ENCODE data around the gene CSK.
A peak's percentile ranks its signal among the peaks of the same experiment; 100 is the strongest.

Gene CSK

DNA sequence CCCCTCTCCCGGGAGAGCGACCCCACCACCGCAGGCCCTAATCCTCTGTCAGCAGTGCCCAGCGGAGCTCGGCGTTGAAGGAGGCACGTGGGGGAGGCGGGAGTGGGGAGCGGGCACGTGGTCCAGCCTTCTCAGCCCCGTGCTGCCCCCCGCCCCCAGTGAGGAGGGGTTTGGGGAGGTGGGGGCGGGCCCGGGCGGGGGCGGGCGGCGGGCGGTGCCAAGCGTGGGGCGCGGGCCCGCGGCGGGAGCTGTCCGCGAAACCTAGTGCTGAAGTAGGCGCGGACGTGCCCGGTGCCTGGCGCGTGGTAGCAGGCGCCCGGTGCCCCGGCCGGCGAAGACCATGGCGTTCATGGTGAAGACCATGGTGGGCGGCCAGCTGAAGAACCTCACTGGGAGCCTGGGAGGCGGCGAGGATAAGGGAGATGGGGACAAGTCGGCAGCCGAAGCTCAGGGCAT, 44.5 kb downstream of the CSK start, which contains the start of gene CPLX3:
TSS of gene CPLX3 (plus strand) at position 264 of the 456 bp plus-strand sequence. CDS start at position 341, 77 bp downstream.
- peak; percentile 16 to 39 for DNase-seq (ENCODE audit: low read depth in 2 of 2)

DNA sequence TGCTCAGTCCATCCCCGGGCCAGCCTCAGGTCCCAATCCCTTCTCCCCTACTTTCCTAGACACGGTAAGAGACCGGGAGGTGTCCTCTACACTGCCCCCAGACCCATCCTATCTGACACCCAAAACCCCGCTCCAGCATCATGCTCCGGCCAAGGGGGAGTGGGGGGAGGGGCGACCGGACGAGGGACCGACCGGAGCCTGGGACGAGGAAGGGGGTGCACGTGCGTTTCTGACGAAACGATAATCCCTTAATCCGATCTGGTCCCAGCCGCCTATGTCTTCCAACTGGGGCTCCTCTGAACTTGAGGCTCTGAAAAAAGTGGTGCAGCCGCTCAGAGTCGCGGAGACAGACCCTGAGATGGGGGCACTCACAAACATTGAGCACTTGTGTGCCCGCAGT, 45.0 kb downstream of the CSK start:
- DNase-seq (ENCODE audit: low read depth in 2 of 2) = no peak

DNA sequence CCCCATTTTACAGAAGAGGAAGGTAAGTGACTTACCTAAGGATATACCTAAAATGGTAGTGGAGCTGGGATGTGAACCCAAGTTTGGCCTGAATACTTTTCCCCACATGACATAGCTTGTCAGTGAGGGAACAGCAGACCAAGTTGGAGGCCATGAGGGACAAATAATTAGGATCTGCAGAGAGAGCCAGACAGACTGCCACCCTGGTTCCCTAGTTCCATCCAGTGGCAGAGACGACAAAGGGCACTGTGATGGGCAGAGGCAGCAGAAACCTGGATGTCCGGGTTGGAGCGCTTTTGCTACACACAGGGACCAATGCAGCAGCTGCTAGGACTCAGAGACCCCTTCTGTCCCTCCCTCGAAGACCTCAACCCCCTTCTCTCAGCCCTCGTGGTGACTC, 45.7 kb downstream of the CSK start:
- DNase-seq (ENCODE audit: low read depth in 2 of 2) = no peak

DNA sequence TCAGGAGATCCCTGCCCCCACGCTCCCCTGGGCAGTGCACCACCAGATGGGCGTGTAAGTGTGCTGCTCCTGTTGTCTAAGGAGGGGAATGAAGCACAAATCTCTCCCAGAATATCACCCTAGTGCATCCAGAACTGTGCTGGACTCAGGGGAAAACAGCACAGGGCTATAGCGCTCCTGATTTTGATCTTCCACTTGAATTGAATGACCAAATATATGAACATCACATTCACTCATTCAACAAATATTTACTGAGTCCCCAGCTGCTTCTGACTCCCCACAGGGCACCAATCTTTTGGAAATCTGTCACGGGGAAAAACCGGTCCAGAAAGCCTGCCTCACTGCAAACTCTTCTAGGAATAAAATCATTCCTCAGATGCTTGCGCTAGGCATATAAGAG, 47.0 kb downstream of the CSK start:
- no peak for DNase-seq (ENCODE audit: low read depth in 2 of 2)

DNA sequence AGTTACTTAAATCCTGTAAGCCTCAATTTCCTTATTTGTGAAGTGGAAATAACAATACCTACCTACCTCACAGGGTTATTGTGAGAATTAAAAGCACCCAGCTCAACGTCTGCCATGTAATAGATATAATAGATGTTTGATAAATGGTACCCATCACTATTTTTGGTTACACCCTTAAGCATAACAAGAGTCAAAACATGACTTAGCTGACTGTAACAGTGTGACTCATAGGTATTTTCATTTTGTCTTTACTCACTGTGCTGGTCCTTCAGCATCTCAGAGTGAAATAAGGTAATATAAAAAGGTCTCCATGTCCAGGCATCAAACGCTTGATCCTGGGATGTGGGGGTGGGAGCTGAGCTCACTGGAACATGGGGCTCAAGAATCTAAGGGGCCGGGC, 47.6 kb downstream of the CSK start:
- no peak for DNase-seq (ENCODE audit: low read depth in 2 of 2)

DNA sequence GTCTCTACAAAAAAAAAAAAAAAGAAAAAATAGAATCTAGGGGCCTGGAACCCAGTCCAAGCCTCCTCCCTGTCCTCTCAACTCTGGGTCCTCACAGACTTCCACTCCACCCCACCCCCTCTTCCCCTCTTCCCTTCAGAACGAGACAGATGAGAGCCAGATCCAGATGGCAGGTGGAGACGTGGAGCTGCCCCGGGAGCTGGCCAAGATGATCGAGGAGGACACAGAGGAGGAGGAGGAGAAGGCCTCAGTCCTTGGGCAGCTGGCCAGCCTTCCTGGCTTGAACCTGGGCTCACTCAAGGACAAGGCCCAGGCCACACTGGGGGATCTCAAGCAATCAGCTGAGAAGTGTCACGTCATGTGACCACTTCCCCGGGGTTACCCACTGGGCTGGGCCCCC, 48.1 kb downstream of the CSK start:
- DNase-seq (ENCODE audit: low read depth in 2 of 2) = no peak

DNA sequence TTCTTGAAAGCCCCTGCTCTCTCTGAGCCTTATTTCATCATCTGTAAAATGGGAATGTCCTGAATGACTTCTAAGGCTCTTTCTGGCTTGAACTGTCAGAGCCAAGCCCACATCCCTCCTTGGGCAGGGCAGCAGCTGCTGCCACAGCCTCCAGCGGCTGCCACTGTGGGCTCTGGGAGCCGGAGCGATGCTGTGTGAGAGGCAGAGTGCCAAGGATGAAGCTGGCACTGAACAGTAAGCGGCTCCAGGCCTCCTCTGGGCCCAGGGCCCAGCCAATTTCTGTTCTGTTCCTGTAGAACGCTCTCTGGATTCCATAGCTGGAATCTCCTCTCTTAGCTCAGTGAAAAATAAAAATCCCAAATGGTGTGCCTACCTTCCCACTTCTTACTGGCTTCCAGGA, 49.0 kb downstream of the CSK start:
- DNase-seq (ENCODE audit: low read depth in 2 of 2) = no peak

DNA sequence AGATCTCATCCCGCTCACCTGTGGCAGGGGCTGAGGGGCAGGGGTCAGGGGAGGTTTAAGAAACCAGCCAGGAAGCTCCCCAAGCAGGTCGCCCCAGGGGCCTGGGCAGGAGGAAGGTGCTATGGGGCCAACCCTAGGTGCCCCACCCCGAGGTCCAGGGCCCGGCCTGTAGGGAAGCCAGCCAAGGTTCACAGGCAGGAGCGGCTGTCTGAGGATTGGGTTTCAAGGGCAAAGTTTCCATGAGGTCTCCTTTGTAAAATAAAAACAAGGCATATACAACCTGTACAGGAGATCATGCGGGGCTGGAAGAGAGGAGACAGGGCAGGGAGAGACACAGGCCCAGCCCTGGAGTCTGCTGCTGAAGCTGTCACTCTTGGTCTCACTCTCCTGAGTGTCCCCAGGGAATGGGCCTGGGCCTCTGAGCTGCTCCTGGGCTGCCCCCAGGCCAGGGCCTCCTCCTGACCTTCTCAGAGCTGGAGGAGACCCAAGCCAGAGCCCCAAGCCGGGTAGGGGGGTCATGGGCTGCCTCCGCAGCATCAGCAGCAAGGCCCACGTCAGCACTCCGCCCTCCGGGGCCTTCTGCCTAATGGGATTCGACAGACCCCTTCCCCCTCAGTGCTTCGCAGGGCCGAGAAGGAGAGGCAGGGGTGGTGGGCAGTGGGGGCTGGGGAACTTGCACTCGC, 50.1 kb downstream of the CSK start:
- no peak for DNase-seq (ENCODE audit: low read depth in 2 of 2)

DNA sequence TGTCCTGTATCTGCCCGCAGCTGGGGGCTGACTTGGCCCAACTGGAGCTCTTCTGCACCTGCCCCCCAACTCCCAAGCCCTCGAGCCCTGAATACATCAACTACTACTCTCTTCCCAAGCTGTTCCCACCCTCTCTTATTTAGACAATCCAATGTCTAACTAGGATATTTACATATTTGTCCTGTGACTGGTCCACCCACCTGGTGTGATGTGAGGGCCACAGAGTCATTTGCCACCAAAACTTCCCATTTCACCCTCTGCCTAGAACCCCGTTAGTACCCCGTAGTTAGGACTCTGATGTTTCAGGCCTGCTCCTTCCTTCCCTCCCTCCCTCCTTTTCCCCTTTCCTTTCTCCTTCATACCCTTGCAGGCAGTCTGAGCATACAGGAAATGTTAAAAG, 50.9 kb downstream of the CSK start:
- no peak for DNase-seq (ENCODE audit: low read depth in 2 of 2)

DNA sequence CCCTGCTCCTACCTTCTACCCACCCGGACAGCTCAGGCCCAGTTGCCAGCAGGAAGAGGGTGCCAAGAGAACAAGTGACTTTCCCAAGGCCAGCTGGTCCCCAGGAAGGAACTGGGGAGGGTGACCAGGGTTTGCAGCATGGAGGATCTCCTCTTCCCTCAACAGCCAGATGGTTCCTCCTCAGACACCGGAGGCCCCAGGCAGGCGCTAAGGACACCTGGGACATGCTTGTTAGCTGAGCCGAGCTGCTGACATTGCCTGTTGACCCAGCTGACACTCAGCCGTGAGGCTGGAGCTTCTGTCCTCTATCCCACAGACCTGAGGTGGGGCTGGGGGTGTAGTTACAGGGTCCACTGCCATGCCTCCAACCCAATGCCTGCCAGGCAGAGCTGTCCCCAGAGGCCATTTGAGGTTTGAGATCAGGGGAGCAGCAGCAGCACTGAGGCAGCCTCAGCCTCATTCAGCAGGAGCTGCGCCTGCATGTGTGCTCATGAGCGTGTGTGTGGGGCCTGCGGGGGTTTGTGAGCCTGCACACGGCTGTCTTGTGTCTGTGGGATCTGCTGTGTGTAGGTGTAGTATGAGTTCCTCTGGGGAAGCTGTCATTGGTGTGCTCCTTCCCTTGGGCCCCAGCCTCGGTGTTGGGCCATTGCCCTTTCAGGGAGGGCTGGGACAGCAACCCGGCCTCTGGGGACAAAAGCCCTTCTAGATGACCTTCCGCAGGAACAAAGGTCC, 51.7 kb downstream of the CSK start:
- no peak for DNase-seq (ENCODE audit: low read depth in 2 of 2)

DNA sequence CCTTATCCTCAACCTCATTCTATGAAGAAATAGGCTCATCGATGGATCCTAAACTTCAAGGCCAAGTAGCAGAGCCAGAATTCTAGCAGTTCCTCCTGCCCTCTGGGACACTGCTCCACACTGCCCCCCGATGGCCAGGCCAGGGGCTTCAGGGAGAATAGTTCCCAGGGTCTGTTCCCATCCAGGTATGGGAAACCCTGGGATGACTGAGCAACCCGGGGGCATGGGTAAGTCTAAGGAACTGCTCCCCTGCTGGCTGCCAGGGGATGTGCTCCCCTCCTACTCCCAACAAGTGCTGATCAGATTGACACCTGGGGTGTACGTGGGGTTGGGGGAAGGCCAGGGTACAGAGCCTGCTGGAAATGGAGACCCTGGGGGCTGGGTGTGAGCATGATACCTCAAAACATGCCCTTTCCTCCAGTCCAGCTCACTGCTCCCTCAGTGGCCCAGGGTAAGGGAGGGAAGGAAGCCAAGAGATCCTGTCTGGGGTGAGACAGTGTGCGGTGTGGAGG, 53.5 kb downstream of the CSK start:
- peak; percentile 29 to 31 for DNase-seq (ENCODE audit: low read depth in 2 of 2)

DNA sequence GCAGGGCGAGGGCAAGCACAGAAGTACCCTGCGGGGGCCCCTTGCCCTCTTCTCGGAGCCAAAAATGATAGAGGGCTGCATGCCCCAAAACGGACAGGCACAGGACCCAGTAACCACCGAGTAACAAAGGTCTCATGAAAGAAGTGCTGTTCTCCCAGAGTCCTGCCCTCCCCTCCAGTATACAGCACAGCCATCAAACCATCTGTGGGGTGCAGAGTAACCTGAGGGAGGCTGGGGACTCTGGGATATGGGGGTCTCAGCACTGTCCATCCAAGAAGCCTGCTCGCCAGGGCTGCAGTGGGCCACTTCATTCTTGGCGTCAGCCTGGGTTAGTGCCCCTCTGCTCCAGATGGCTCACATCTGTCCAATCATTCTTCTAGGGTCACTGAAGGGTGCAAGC, 55.0 kb downstream of the CSK start:
- DNase-seq (ENCODE audit: low read depth in 2 of 2) = no peak

DNA sequence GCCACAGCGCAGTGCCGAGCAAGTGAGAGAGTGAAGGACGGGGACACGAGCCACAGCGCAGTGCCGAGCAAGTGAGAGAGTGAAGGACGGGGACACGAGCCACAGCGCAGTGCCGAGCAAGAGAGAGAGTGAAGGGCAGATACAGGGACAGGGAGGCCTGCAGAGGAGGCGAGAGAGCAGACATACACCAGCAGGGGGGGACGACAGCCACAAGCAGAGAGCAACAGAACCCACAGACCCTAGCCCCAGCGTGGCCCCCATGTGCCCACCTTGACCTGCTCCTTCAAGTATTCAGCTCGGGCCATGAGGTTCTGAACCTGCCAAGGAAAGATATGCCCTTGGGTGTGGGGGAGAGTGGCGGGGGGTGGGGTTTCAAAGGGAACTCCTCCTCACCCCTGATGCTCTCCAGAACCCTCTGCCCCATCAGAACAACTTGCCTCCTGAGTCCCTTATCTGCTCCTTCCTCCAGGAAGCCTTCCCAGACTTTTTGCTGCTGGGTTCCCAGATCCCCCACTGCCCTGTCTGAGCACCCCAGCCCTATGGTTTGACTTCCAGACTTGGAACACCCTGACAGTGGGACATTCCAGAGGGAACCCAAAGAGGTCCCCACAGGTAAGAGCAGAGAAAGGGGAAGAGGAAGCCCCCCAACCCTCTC, 55.7 kb downstream of the CSK start:
- no peak for DNase-seq (ENCODE audit: low read depth in 2 of 2)

DNA sequence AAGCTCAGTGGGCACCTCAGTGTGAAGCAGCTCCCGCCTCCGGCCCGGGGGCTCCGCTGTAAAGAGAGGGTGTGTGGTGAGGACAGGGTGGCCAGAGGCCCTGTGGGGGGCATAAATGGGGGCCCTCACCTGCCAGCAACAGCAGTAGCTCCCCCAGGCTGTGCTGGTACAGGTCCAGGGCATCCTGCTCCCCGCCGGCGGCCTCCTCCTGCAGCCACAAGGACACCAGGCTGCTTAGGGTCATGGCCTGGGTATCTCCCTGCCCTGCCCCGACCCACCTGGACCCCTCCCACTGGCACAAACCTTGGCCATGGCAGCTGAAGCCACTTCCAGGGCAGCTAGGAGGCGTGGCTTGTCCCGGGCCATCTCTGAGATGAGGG, 56.2 kb downstream of the CSK start:
- no peak for DNase-seq (ENCODE audit: low read depth in 2 of 2)

DNA sequence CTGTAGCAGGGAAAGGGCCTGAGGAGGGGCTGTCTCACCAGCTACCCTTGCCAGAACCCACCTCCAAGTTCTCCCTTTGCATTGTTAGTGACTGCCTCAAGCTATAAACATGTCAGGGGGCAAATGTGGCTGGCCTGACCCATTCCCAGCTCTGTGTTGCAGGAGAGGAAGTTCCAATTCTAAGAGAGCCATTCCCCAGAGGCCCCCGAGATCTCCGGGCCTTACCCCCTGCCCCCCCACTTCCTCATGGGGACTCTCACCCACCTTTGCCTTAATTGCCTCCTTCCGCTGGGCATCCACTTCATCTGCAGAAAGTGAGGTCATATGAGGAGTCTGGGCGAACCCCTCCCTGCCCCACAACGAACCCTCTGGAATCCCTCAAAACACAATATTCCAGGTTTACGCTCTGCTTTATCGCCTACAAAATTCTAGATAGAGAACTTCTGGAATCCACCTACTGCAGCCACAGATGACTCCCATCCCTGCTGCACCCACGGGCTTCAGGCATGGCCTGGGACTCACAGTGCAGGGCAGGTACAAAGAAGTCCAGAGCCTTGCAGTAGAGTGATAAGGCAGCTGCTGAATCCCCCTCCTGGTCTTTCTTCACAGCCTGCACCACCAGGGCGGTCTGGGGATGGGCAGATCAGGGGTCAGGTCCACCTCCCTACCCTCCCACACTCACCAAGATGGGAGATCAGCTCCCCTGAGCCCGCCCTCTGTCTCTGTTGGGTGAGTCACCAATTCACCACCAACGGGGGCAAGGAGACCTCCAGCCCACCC, 57.1 kb downstream of the CSK start:
- no peak for DNase-seq (ENCODE audit: low read depth in 2 of 2)

DNA sequence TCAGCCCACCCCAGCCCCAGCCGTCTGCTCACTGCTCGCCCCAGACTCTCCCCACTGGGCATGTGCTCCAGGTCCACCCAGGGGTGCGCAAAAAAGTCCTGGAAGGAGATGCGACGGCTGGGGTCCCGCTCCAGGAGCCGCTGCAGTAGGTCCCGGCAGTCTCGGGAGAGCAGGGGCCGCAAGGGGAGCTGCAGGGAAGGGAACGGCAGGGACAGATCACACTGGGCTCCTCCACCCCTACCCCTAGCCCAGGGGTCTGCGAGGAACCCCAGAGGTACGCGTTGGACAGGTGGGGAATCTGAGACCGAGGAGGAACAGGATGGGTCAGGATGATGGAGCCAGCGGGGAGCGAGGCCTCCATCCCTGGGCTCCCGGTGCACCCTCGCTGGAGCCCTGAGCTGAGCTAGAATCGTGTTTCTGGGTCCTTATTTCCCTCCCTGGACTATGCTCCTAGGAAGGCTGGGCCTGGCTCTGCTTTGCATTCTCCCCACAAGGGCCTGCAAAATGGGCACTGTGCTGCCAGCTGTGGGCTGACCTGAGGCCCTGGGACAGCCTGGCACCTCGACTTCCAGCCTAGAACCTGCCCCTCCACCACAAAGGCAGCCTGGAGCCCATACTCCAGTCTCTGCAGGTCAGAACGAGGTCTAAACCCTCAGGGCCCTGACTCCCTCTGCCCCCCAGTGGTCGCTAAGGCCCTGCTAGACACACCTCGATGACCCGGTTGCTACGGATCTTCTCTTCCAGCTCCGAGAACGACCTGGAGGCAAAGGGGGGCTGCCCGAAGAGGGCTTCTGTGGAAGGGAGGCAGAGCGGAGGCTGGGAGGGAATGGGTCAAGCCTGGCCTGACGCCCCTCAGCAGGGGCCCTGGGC, 57.9 kb downstream of the CSK start:
- no peak for DNase-seq (ENCODE audit: low read depth in 2 of 2)

DNA sequence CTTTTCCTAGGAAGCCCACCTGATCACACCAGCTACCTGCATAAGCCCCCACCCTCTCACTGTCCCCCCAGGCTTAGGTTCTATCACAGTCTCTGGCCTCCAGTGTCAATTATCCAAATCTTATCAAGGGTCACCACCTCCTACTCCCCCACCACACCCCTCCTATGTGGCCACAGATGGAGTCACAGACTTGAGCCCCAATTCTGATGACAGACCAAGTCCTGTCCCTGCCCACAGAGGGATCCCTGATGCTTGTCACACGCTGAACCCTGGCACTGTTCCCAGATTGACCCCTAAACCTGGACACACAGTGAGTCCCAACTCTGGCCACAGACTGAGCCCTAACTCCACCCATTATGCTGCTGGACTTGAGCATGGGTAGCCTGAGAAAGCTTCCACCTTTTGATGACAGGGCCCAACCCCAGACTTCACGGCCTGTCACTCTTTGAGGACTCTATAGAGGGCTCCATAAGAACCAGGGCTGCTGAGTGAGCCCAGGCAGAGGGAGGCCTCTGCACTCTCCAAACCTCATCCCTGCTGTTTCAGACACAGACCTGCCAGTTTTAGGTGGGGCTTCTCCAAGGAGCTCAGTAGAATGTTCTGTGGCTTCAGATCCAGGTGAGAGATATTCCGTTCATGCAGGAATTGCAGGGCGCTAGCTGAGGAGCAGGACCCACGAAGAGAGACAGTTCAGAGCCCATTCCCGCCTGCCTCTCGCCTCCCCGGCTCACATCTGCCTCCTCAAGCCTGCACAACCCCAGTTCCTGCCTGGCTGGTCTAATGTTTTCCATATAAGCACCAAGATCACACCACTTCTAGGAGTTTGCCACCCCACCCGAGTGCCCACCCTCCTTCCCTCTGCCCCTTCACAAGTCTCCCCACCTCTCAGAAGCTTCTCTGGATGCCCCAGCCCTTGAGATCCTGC, 59.2 kb downstream of the CSK start:
- no peak for DNase-seq (ENCODE audit: low read depth in 2 of 2)

DNA sequence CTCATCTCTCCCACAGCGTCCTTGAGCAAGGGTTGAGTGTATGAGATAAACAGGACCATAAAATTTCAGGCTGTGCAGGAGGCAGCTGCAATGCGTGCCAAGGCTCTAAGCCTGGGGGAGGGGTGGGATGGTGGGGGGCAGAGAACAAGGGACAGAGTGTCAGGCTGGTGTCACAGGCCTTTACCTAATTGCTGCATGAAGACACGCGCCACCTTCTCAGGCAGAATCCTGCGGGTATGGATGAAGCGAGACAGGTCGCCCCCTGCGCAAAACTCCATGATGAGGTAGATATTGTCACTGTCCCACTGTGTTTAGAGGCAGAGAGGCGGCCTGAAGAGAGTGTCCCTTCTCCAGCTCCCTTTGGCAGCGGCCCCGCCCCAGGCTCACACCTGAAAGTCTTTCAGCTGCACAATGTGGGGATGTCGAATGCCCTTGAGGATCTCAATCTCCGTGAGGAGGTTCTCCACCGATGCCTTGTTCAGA, 60.1 kb downstream of the CSK start:
- DNase-seq (ENCODE audit: low read depth in 2 of 2) = no peak

DNA sequence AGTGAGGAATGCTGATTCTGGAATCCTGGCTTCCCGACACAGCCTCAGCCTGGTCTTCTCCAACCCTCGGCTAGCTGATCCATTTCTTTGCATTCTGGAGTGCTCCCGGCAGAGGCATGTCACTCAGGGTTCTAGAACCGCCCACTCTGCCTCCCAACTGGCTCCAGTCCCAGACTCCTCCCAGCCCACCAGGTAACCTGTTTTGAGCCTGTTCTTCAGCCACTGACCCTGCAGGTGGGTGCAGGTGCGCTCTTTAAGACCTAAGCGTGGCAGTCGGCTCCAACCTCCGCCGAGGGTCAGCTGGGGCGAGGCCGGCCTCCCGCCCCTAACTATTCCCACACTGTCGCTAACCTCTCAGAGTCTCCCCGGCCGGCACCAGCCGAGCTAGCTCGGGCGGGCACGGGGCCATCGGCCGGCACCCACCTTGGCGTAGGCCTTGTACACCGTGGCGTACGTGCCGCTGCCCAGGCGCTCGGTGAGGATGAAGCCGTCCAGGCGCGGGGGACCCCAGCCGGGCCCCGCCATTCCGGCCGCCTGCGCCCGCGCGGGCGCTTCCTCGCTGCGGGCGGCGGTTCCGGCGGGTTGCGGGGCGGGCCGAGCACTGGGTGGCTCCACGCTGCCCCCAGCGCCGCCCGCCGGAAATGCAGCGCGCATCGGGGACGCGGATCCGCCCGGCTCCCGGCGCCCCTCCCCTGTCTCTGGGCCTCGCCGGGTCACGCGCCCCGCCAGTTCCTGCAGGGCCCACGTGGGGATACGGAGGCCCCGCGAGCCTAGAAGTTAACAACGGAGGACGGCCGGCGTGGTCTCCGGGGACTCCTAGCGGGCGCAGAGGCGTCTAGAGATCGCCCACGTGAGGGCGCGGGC, 60.9 kb downstream of the CSK start, which contains the start of gene ULK3:
TSS of gene ULK3 (minus strand) at position 576 of the 864 bp plus-strand sequence. CDS start at position 525, 51 bp downstream.
- peak; percentile 90 for DNase-seq (ENCODE audit: low read depth in 2 of 2)
